RCC 7860 (cell line): ENCODE measurements around the gene NRCAM.

Experiments
- DNase-seq: peaks from one replicate; pipeline ENCODE4 v3.0.0-alpha.2; 2015; ENCODE audit warnings: low spot score
- FAIRE-seq: peaks from 2 replicates; lab custom pipeline; 2012; peaks lifted over from hg19 to GRCh38; lab: Jason Lieb, UNC

The NRCAM gene

DNA sequence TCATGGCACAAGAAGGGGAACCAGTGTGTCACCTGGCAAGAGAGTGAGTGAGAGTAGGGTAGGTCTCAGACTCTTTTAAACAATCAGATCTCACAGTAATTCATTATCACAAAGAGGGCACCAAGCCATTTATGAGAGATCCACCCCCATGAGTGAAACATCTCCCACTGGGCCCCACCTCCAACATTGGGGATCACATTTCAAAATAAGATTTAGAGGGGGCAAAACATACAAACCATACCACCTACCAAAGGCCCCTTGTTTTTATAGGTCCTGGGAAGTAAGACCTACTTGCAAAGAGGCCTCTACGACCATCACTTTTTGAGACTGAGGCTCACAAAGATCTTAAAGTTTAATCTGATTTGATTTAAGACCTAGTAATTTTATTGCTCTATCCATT lies 134.9 kb downstream of the NRCAM start:
- no peak for DNase-seq
- no peak for FAIRE-seq

DNA sequence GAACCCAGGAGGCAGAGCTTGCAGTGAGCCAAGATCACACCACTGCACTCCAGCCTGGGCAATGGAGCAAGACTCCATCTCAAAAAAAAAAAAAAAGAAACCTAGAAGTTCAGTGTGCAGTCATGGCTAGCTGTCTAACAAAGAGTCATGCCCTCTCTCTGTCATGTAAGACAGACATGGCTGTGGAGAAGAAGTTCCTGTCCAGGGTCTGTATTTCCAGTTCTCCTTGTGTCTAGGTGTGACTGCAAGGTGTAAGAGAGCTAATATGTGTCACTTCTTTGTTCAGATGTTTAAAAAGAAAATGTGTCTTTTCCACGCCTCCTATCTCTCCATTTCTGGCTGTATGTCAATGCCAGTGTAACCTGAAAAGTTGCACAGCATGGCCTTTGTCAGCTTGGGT lies 139.5 kb downstream of the NRCAM start:
- FAIRE-seq (no peak), DNase-seq (no peak)

DNA sequence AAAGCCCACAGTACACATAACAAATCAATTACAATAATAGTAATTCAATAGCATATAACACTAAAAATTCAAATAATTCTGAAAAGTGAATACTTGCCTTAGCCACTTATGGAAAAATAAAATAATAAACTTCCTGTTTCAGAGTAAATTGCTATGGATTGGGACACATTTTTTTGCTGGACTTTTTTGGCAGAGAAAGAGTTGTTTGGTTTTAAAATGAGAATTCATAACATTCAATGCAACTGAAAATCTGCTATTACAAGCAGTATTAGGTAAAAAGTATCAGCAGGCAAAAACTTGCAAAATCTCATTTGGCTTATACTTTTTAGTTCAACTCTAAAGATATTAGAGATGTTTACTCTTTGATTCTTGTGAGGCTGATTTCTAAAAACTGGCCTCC lies 141.7 kb downstream of the NRCAM start:
- FAIRE-seq (no peak), DNase-seq (no peak)

DNA sequence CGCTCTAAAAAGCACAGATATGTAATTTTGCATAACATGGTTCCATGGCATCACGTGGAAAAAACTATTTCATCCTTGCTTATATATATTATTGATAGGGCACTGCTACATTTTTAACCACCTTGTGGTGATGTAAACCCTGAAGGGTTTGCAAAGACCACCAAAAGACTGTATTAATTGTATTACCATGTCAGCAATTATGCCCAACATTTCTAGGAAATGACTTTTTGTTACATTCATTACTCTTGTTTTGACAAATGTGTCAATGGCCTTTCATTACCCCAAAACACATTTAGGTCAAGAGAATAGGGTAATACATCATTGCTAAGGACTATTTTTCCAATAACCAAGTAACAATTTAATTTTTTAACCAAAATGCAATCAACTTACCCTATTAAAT lies 142.2 kb downstream of the NRCAM start:
- DNase-seq (no peak), FAIRE-seq (no peak)

DNA sequence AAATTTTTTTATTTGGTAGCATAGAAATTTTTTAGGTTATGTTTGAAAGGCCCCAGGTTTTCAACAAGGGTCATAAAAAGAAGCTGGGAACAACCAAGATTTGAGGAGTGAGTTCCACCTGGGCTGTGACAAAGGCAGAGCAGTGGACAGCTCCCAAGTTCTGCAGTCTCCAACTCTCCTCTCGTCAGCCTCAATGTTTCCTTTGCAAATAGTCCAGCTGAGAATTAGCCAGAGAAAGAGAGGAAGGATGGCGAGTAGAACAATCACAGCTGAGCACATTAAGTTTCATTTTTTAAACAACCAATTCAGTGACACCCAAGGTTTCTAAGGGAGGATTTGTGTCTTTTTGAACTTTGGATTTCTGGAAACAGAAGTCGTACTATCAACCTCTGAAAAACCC lies 143.2 kb downstream of the NRCAM start:
- DNase-seq (no peak), FAIRE-seq (no peak)

GRCh38 chr7:108311446-108312168 lies 144.6 kb downstream of the NRCAM start:
- FAIRE-seq (peak; percentile 78), DNase-seq (peak; percentile 59)

DNA sequence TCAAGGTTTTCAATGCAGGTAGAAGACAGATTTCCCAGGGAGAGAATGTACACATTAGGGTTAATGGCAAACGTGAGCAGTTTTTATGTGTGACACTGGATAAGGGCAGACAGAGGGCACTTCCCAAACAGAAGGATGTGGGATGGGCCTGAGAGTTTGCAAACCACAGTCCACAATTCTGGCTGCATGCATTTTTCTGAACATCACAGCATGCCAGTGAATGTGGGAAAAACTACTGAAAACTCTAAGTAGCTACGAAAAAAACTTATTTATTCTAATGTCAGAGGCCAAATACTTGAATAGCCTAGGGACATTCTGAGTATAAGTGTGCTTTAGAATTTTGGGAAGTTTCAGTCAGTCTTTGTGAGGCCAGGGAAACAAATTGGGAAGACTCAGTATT lies 145.9 kb downstream of the NRCAM start:
- FAIRE-seq: peak; percentile 55
- DNase-seq: no peak

DNA sequence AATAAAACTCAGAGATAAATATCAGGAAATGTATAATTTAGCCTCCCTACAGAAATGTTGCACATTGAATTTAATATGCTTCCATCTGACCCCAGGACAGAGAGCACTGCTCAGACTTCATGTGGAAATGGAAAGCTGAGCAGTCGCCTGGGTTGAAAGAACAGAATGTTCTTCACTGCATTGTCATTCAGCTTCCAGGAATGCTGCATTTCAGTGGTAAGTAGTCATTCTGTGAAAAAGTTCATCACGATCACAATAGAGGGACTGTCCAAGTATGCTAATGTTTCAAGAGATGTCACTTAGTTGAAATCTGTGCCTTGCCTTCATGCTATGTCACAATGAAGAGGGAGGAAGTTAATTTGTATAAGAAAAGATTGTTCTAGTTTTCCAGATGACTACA lies 147.3 kb downstream of the NRCAM start:
- DNase-seq: peak; percentile 61
- FAIRE-seq: peak; percentile 68

DNA sequence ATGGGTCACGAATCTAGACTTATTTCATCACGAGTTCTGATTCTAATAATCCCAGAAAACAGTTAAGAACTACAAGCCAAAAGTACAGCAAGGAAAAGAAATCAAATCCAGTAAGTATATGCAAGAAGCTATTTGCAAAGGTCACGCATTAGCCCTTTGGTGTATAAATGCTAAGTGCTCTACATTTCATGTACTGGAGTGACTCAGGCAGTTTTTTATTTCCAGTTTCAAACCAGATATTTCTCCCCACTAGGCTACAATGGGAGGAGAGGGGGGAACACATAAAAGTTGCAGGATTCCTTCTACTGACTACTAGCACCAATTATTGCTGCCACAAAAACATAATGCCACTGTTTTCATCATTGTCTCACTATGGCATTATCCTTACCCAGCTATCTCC lies 148.0 kb downstream of the NRCAM start:
- FAIRE-seq (no peak), DNase-seq (no peak)

- FAIRE-seq (no peak), DNase-seq (no peak)
Observed at GRCh38 chr7:108307595-108307994, 148.6 kb downstream of the NRCAM start.

DNA sequence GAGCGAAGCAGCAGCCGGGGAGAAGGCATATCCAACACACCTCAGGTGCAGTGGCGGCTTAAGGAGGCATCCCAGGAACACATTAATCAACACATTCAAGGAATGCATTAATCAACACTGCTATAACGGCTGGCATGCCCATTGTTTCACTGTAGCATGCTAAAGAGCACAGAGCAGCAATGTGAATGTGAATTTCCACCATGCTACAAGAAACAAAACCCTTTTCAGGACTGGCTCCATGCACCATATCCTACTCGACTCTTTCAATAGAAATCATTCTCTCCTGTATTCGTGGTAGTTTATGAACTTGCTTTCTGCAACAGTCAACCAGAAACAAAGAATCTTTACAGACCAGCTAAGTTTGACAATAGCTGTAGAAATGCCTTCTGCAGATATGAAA lies 149.0 kb downstream of the NRCAM start:
- no peak for DNase-seq
- FAIRE-seq: no peak

DNA sequence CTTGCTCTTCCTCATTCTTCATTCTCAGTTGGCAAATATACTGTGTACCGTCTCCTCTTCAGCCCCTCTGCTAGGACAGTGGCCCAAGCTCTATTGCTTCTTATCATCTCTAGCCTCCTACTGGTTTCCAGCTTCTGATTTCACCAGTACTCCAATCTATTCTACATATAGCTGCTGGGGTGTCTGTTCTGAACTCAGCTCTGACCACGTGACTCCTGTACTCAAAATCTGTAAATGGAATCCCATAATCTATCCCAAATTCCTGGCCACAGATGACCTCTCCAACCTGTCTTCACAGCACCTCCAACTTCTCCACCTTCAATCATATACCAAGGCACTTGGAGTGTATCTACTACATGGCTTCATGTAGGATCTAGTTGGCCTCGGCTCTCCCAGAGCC lies 152.9 kb downstream of the NRCAM start:
- FAIRE-seq: no peak
- DNase-seq: no peak

GRCh38 chr7:108301387-108301786 lies 154.8 kb downstream of the NRCAM start:
- DNase-seq: no peak

GRCh38 chr7:108299251-108299973 lies 156.8 kb downstream of the NRCAM start:
- FAIRE-seq (peak; percentile 99), DNase-seq (peak; percentile 99)

More at GRCh38 chr7:108301387-108301786, 154.8 kb downstream of the NRCAM start:
- FAIRE-seq: no peak

- DNase-seq (no peak), FAIRE-seq (no peak)
Observed at GRCh38 chr7:108296911-108297310, 159.3 kb downstream of the NRCAM start.

GRCh38 chr7:108294595-108294994 lies 161.6 kb downstream of the NRCAM start:
- DNase-seq (no peak), FAIRE-seq (no peak)

DNA sequence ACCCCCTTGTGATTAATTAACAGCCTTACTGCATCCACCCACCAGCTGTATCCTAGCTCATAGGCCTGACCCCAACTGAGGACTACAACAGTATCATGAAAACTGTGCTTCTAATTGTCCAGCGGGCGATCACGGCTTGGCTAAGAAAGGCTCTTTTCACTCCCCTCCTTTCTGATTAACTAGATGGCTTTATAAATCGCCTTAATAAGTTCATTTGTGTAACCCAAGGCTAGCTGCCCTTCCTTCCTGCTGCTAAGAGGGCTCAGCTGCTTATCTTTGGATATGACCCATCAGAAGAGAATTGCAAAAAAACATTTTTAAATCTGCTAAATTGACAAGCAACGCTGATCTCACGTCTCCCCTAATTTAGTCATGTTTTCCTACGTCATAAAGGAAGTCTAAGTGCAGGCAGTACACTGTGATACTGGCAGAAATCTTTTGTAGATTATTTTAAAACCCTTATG lies 163.1 kb downstream of the NRCAM start:
- no peak for DNase-seq
- no peak for FAIRE-seq

DNA sequence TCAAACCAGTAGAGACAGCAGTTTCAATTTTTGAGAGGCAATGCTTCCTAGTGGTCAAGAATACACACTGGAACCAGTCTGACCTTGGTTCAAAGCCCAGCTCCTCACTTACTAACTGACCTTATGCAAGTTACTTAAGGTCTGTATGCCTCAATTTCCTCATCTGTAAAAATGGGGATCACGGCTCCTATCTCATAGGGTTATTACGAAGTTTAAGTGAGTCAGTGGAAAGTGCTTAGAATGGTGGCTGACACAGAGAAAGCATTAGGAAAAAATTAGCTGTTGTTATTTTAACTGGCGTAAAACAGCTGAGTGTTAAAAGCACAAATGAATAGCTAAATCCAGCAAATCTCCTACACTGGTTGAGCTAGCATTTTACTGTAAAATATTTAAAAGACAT lies 163.7 kb downstream of the NRCAM start:
- FAIRE-seq: no peak
- DNase-seq: no peak

DNA sequence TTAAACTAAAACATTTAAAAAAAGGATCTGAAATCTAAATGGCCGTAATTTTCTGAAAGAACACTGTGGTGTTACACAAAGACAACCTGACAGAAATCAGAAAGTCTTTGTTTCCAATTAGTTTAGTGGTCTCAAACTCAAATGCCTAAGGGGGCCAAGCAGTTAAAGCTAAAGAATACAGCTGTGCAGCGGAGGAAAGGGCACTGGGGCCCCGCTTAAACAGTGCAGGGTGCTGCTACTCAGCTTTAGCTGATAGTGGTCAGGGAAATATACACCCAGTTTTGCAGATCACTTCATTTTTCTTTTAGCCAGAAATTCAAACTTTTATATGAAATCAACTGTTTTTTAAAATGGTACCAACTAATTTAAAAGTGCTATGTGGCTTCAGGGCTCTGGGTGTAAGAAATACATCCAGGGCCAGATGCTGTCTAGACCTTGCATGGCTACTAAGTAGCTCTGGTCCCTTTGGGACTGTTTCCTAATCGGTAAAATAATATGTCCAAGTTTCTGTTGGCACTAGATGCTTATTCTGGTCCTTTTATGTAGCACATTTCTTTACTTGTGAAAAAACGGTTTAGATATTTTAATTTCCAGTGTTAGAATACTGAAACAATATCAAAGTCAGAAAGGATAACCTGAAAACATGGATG lies 164.3 kb downstream of the NRCAM start:
- FAIRE-seq: no peak
- DNase-seq: no peak

DNA sequence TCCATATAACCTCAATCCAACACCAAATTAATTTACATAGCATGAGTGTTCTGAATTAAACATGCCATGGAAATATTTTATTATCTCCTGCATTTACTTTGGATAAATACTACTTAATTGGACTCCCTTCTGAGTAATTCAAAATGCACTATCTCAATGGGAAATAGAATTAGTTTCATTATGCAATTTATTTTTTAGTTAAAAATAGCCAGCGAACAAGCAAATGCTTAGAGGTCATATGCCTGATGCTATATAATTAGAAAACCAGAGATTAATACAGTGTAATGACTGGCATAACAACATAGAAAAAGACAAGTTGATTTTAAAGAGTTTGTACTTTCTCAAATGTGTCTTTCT lies 165.1 kb downstream of the NRCAM start:
- FAIRE-seq (no peak), DNase-seq (no peak)

- no peak for DNase-seq
- peak; percentile 52 for FAIRE-seq
Observed at GRCh38 chr7:108290459-108291151, 165.6 kb downstream of the NRCAM start.
